ENCODE data around the gene BPI. TPM values are rescaled to one million over a fixed set of nuclear protein-coding genes. Genes with fewer than 3 reads are reported as not detected.

The BPI gene
- total RNA-seq, 1 experiment from 2014 or later = not detected

DNA sequence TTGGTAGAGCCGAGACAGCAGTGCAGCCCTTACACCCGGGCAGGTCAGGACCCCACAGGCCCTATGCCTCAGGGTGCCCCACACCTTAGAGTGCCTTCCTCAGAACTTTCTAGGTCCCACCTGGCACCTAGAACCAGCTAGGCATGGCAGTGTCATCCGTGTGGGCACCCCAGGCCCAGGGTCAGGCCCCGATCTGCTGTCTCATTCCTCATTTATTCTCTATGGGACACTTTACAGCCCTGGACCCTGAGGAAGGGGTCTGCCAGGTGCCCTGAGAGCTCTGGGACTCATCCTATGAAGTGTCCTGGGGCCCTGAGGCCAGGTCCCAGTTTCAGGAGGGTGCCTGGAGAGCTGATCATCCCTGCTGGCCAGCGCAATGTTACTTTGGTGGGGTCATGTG, 8.1 kb upstream of the BPI start:
- H3K4ac ChIP-seq (ENCODE audit: low read depth, low read length) = no peak overlapping the region
- no peak overlapping the region for H2BK15ac ChIP-seq (ENCODE audit: low read depth, low read length)
- no peak overlapping the region for H2BK120ac ChIP-seq (ENCODE audit: low read depth, low read length, poor library complexity, severe bottlenecking)
- H4K20me1 ChIP-seq (ENCODE audit: control insufficient read depth, insufficient read depth, insufficient read length) = peaks cover 2% of the 10 kb centered on the region
- Mint-ChIP-seq H3K27ac (no peak overlapping the region; a peak in 1 of 7 replicates), H3K36me3 (ENCODE audit: insufficient read depth in 1 of 3, low read depth in 3 of 3) (no peaks in the 10 kb centered on the region; a peak in 1 of 7 replicates), H3K4me3 (no peak overlapping the region), H3K27me3 (ENCODE audit: low read depth) (no peaks in the 10 kb centered on the region), H3K4me1 (peaks cover 22 to 36% of the 10 kb centered on the region in 2 experiments), H3K9me3 (no peaks in the 10 kb centered on the region; a peak in 1 of 5 replicates)
- no CpG with 5 or more reads among the region's 5 CpGs for WGBS (ENCODE audit: extremely low coverage, insufficient read length, low lambda C conversion rate)
- no peaks in the 10 kb centered on the region for H3K23me2 ChIP-seq (ENCODE audit: insufficient read length, low read depth, low read length, poor library complexity, severe bottlenecking)
- H4K8ac ChIP-seq (replicated peaks; ENCODE audit: insufficient read length, low read depth, low read length) = no peak overlapping the region
- no peak overlapping the region for H3K56ac ChIP-seq (ENCODE audit: insufficient read length, low read depth, low read length)
- no peak overlapping the region for H2BK5ac ChIP-seq (ENCODE audit: insufficient read length, low read length)
- no peaks in the 10 kb centered on the region for H3K9me3 ChIP-seq (ENCODE audit: control insufficient read depth, low read depth, low read length)
- no peak overlapping the region for H3K27ac ChIP-seq (ENCODE audit: insufficient read length, low read depth, low read length)
- no peaks in the 10 kb centered on the region for H3K27me3 ChIP-seq (ENCODE audit: insufficient read depth, low read length)
- H3K4me2 ChIP-seq (ENCODE audit: insufficient read depth, insufficient read length, low read length) = no peak overlapping the region
- no peak overlapping the region for H2BK20ac ChIP-seq (ENCODE audit: low read depth, low read length, poor library complexity, severe bottlenecking)
- H3K23ac ChIP-seq (ENCODE audit: insufficient read length, low read depth, low read length) = no peak overlapping the region
- H2BK12ac ChIP-seq (ENCODE audit: insufficient read length, low read depth, low read length) = no peak overlapping the region
- no peaks in the 10 kb centered on the region for H3K79me1 ChIP-seq (ENCODE audit: insufficient read depth, low read depth, low read length, poor library complexity, severe bottlenecking)
- no peak overlapping the region for H4K91ac ChIP-seq (ENCODE audit: insufficient read length, low read depth, low read length)
- no peaks in the 10 kb centered on the region; the same call in 1 of the 2 replicates for H3K4me1 ChIP-seq (ENCODE audit: insufficient read depth, low read length)
- no peak overlapping the region for H4K5ac ChIP-seq (ENCODE audit: insufficient read length, low read depth, low read length)
- no peak for DNase-seq
- TF ChIP-seq, protein P1, sequence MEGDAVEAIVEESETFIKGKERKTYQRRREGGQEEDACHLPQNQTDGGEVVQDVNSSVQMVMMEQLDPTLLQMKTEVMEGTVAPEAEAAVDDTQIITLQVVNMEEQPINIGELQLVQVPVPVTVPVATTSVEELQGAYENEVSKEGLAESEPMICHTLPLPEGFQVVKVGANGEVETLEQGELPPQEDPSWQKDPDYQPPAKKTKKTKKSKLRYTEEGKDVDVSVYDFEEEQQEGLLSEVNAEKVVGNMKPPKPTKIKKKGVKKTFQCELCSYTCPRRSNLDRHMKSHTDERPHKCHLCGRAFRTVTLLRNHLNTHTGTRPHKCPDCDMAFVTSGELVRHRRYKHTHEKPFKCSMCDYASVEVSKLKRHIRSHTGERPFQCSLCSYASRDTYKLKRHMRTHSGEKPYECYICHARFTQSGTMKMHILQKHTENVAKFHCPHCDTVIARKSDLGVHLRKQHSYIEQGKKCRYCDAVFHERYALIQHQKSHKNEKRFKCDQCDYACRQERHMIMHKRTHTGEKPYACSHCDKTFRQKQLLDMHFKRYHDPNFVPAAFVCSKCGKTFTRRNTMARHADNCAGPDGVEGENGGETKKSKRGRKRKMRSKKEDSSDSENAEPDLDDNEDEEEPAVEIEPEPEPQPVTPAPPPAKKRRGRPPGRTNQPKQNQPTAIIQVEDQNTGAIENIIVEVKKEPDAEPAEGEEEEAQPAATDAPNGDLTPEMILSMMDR (conservative IDR thresholded peaks at IDR 0.05) = no peak
- H3T11ph ChIP-seq (ENCODE audit: low read length) = no peak overlapping the region
- no peak overlapping the region for H3K14ac ChIP-seq (ENCODE audit: insufficient read depth, low read length)
- H2AFZ ChIP-seq (ENCODE audit: low read length) = no peak overlapping the region
- no peak overlapping the region for H3K18ac ChIP-seq (ENCODE audit: insufficient read length, low read depth, low read length)
- H3K79me2 ChIP-seq (ENCODE audit: insufficient read depth, low read length) = no peaks in the 10 kb centered on the region
- no peak overlapping the region for H3K9ac ChIP-seq (ENCODE audit: extremely low read depth, insufficient read length, low read length)
- H2AK5ac ChIP-seq (ENCODE audit: insufficient read length, low read length) = no peak overlapping the region
